NCI-H2029 (cell line): Measurements from ENCODE around the gene RHOC.

Experiments used
- DNase-seq: peaks from one replicate; lab custom pipeline; 2025; lab: John Stamatoyannopoulos, UW

Gene RHOC

GRCh38 chr1:112678605-112679004 lies 28.3 kb downstream of the RHOC start:
- DNase-seq = no peak

GRCh38 chr1:112677501-112677900 lies 29.4 kb downstream of the RHOC start:
- no peak for DNase-seq

DNA sequence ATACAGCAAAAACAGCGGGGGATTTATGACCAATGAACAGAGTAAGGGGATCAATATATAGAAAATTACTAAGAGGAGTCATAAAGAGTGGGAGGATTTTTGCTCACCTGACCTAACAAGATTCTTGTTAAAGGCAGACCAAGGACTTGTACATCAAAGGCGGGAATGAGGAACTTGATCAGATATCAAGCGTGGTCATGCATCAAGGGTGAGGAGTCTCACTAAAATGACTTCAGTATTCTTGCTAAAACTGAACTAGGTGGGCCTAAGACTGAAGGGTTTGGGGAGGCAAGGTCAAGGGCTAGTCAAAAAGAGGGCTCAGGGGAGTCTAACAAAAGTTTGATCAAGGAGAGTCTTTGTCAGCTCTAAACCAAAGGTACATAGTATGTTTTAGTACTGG lies 30.4 kb downstream of the RHOC start:
- no peak for DNase-seq

GRCh38 chr1:112675728-112676381 lies 31.1 kb downstream of the RHOC start:
- no peak for DNase-seq

DNA sequence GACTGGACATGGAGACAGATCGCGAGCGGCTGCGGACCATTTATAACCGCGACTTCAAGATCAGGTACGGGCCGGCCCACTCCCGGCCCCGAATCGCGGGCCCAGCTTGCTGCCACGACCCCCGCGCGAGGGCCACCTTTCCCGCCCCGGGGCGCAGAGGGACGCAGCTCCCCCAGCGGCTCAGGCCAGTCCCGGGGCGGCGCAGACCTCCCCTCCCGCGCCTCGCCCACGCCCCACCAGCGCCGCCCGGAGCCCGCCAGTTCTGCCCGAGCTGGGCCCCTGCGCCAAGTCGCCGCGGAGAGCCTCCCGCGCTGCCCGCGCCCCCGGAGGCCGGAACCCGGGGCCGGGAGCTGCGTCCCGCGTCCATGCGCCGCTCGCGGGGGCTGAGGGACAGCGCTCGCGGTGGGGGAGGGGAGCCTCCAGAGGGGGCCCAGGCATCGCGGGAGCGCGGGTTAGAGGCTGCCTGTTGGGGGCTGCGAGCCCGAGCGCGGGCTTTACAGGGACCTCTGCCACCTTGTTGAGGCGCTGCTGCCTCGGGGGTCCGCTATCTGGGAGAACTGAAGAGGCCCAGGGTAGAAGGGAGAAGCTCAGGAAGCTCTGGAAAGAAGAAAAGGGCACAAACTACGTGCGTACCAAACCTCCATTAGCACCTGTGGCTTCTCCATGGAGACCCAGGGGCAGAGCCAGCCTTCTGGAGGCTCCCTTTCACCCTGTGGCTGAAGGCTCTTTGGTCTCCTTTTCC lies 31.8 kb downstream of the RHOC start:
- DNase-seq = peak; percentile 45

DNA sequence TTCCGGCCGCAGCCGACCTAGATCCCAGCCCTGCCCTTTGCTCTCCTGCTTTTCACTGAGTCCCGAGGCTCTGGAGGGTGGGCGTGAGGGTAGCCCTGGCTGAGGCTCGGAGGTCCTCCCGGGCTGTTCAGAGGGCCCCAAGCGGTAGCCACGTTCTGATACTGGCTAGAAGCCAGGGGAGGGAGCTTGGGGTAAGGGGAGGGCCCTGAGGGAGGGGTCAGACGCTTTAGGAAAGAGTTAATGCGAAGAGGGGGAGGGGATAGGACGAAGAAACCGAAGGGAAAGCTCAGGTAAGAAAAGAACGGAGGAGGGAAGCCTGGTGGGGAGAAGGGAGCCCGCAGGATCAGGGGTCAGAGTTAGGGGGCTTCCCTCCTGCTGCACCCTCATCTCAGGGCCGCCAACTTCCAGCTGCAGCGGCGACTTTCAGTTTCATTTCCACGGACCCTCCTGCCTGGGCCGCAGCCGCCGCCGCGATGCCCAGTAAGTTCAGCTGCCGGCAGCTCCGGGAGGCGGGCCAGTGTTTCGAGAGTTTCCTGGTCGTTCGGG lies 32.4 kb downstream of the RHOC start, which contains the start of gene MOV10:
Gene MOV10 (plus strand): TSS at position 220 of the 546 bp plus-strand sequence. CDS start 254 bp downstream, at position 474.
- DNase-seq = peak; percentile 51

- DNase-seq = no peak
Measured at GRCh38 chr1:112673592-112674439, 33.1 kb downstream of the RHOC start.

DNA sequence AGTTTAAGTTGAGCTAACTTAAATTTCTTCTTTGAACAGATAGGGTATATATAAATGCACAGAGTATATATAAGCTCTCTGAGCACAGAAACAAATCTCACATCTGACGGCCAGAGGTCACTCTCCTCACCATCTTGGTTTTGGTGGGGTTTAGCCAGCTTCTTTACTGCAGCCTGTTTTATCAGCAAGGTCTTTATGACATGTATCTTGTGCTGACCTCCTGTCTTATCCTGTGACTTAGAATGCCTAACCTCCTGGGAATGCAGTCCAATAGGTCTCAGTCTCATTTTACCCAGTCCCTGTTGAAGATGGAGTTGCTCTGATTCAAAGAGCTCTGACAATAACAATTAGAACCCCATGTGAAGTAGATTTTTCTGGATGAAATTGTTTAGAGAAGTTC lies 34.1 kb downstream of the RHOC start:
- DNase-seq = no peak

DNA sequence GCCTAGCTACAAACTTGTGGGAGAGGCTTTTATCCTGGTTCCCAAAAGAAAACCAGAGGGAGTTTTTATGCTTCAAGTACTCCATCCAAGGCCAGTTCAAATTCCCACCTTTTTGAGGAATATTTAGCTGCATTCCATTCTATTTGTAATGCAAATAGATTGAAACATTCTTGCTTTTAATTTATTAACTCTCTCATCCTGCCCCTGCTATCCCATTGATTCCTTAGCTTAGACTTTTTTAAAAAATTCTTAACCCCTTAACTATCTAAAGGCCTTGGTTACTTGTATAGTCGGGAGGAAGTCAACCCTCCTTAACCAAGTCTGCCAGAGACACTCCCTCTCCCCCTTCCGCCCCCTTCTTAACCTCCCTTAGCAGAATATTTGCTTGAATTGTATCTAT lies 34.9 kb downstream of the RHOC start:
- no peak for DNase-seq

GRCh38 chr1:112666946-112667345 lies 40.0 kb downstream of the RHOC start:
- no peak for DNase-seq

DNA sequence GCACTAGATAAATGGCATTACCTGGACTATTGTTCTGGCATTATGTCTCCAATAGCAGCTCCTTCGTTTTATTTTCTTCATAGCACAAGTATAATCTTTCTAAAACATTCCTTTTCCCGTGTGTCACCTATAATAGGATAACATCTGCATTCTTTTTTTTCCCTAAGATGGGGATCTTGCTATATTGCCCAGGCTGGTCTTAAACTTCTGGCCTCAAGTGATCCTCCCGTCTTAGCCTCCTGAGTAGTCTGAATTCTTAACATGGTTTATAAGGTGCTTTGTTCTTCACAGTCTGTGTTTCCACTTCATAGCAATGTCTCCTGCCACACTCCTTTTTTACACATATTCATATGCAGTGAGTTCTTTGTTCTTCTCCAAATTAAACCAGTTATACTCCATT lies 41.1 kb downstream of the RHOC start:
- DNase-seq = no peak

DNA sequence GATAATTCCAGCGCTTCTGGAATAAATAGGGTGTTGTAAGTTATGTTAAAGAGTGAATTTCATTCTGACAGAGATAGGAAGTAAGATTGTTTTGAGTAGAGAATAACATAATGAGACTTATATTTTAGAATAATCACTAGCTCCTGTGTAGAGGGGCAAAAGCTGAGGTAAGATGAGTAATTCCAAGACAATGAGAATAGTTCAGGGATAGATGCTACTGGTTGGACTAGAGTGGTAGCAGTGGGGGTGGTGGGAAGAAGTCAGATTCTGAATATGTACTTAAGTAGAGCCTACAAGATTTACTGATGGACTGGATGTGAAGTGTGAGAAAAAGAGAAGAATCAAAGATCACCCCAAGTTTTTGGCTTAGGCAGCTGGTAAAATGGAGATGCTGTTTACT lies 55.7 kb downstream of the RHOC start:
- DNase-seq = no peak
